Measurements from ENCODE around the gene HSPA4L. TPM values are rescaled to one million over a fixed set of nuclear protein-coding genes. Genes with fewer than 3 reads are reported as not detected.

HSPA4L gene
- total and polyA plus RNA-seq, 2 experiments from 2014 or later, result 3.5 to 4.2 TPM

GRCh38 chr4:127856196-127856812, 74.2 kb downstream of the HSPA4L start:
- H3K36me3 Mint-ChIP-seq (ENCODE audit: low read depth), result peaks cover 36% of the 10 kb centered on the region
- peaks cover 2% of the 10 kb centered on the region for H3K27me3 Mint-ChIP-seq (ENCODE audit: insufficient read depth, low read depth, poor library complexity)
- no peak overlapping the region for H3K4me3 Mint-ChIP-seq
- no peak overlapping the region for H3K4me2 ChIP-seq
- no peaks in the 10 kb centered on the region for H4K20me1 ChIP-seq (replicated peaks; ENCODE audit: insufficient read depth)
- no peak overlapping the region for H3K27ac ChIP-seq (ENCODE audit: low read depth)
- no peaks in the 10 kb centered on the region for H3F3A ChIP-seq (replicated peaks; ENCODE audit: low read depth)
- H3K9me3 Mint-ChIP-seq, result peaks cover 23% of the 10 kb centered on the region
- no peak overlapping the region for H3K4me3 ChIP-seq
- H3K27me3 ChIP-seq (ENCODE audit: insufficient read depth), result no peaks in the 10 kb centered on the region
- peaks cover 13% of the 10 kb centered on the region for H3K4me1 ChIP-seq (ENCODE audit: insufficient read depth)
- no peak overlapping the region; the same call in 1 of the 2 replicates for H3K27ac Mint-ChIP-seq
- H3K79me2 ChIP-seq (replicated peaks; ENCODE audit: insufficient read depth), result peaks cover 17% of the 10 kb centered on the region; the same call in 1 of the 2 replicates
- ATAC-seq, result no peak
- H3K36me3 ChIP-seq (ENCODE audit: insufficient read depth), result 0 out of 2 replicates have a peak, but pooled peaks cover 12% of the 10 kb centered on the region
- TF ChIP-seq, protein P1, sequence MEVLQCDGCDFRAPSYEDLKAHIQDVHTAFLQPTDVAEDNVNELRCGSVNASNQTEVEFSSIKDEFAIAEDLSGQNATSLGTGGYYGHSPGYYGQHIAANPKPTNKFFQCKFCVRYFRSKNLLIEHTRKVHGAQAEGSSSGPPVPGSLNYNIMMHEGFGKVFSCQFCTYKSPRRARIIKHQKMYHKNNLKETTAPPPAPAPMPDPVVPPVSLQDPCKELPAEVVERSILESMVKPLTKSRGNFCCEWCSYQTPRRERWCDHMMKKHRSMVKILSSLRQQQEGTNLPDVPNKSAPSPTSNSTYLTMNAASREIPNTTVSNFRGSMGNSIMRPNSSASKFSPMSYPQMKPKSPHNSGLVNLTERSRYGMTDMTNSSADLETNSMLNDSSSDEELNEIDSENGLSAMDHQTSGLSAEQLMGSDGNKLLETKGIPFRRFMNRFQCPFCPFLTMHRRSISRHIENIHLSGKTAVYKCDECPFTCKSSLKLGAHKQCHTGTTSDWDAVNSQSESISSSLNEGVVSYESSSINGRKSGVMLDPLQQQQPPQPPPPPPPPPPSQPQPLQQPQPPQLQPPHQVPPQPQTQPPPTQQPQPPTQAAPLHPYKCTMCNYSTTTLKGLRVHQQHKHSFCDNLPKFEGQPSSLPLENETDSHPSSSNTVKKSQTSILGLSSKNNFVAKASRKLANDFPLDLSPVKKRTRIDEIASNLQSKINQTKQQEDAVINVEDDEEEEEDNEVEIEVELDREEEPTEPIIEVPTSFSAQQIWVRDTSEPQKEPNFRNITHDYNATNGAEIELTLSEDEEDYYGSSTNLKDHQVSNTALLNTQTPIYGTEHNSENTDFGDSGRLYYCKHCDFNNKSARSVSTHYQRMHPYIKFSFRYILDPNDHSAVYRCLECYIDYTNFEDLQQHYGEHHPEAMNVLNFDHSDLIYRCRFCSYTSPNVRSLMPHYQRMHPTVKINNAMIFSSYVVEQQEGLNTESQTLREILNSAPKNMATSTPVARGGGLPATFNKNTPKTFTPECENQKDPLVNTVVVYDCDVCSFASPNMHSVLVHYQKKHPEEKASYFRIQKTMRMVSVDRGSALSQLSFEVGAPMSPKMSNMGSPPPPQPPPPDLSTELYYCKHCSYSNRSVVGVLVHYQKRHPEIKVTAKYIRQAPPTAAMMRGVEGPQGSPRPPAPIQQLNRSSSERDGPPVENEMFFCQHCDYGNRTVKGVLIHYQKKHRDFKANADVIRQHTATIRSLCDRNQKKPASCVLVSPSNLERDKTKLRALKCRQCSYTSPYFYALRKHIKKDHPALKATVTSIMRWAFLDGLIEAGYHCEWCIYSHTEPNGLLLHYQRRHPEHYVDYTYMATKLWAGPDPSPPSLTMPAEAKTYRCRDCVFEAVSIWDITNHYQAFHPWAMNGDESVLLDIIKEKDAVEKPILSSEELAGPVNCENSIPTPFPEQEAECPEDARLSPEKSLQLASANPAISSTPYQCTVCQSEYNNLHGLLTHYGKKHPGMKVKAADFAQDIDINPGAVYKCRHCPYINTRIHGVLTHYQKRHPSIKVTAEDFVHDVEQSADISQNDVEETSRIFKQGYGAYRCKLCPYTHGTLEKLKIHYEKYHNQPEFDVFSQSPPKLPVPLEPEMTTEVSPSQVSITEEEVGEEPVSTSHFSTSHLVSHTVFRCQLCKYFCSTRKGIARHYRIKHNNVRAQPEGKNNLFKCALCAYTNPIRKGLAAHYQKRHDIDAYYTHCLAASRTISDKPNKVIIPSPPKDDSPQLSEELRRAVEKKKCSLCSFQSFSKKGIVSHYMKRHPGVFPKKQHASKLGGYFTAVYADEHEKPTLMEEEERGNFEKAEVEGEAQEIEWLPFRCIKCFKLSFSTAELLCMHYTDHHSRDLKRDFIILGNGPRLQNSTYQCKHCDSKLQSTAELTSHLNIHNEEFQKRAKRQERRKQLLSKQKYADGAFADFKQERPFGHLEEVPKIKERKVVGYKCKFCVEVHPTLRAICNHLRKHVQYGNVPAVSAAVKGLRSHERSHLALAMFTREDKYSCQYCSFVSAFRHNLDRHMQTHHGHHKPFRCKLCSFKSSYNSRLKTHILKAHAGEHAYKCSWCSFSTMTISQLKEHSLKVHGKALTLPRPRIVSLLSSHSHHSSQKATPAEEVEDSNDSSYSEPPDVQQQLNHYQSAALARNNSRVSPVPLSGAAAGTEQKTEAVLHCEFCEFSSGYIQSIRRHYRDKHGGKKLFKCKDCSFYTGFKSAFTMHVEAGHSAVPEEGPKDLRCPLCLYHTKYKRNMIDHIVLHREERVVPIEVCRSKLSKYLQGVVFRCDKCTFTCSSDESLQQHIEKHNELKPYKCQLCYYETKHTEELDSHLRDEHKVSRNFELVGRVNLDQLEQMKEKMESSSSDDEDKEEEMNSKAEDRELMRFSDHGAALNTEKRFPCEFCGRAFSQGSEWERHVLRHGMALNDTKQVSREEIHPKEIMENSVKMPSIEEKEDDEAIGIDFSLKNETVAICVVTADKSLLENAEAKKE (CRISPR knock-in tag; IDR thresholded peaks at IDR 0.05), result no peak
- TF ChIP-seq POLR2AphosphoS5 (IDR thresholded peaks at IDR 0.05; ENCODE audit: low read depth) (no peak), EZH2phosphoT487 (IDR thresholded peaks at IDR 0.05; ENCODE audit: unreplicated experiment) (no peak), JUNB (IDR thresholded peaks at IDR 0.05; ENCODE audit: unreplicated experiment) (no peak), ZNF114 (CRISPR knock-in tag; IDR thresholded peaks at IDR 0.05) (no peak), NANOG (IDR thresholded peaks at IDR 0.05; ENCODE audit: borderline replicate concordance) (no peak), CREB1 (CRISPR knock-in tag; IDR thresholded peaks at IDR 0.05; ENCODE audit: low read depth) (no peak), ZNF331 (CRISPR knock-in tag; IDR thresholded peaks at IDR 0.05; ENCODE audit: low read depth) (no peak), CTCF (conservative IDR thresholded peaks at IDR 0.05; ENCODE audit: low read depth in 2 of 2) (no peak), STAT1 (IDR thresholded peaks at IDR 0.05; ENCODE audit: unreplicated experiment) (no peak), EZH2 (IDR thresholded peaks at IDR 0.05; ENCODE audit: low read depth, unreplicated experiment) (no peak)
- TF ChIP-seq, protein P2, sequence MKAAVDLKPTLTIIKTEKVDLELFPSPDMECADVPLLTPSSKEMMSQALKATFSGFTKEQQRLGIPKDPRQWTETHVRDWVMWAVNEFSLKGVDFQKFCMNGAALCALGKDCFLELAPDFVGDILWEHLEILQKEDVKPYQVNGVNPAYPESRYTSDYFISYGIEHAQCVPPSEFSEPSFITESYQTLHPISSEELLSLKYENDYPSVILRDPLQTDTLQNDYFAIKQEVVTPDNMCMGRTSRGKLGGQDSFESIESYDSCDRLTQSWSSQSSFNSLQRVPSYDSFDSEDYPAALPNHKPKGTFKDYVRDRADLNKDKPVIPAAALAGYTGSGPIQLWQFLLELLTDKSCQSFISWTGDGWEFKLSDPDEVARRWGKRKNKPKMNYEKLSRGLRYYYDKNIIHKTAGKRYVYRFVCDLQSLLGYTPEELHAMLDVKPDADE (IDR thresholded peaks at IDR 0.05), result no peak
- TF ChIP-seq, protein P3, sequence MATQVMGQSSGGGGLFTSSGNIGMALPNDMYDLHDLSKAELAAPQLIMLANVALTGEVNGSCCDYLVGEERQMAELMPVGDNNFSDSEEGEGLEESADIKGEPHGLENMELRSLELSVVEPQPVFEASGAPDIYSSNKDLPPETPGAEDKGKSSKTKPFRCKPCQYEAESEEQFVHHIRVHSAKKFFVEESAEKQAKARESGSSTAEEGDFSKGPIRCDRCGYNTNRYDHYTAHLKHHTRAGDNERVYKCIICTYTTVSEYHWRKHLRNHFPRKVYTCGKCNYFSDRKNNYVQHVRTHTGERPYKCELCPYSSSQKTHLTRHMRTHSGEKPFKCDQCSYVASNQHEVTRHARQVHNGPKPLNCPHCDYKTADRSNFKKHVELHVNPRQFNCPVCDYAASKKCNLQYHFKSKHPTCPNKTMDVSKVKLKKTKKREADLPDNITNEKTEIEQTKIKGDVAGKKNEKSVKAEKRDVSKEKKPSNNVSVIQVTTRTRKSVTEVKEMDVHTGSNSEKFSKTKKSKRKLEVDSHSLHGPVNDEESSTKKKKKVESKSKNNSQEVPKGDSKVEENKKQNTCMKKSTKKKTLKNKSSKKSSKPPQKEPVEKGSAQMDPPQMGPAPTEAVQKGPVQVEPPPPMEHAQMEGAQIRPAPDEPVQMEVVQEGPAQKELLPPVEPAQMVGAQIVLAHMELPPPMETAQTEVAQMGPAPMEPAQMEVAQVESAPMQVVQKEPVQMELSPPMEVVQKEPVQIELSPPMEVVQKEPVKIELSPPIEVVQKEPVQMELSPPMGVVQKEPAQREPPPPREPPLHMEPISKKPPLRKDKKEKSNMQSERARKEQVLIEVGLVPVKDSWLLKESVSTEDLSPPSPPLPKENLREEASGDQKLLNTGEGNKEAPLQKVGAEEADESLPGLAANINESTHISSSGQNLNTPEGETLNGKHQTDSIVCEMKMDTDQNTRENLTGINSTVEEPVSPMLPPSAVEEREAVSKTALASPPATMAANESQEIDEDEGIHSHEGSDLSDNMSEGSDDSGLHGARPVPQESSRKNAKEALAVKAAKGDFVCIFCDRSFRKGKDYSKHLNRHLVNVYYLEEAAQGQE (IDR thresholded peaks at IDR 0.05; ENCODE audit: unreplicated experiment), result no peak
- no peak for DNase-seq (ENCODE audit: low spot score)
- H2AFZ ChIP-seq, result no peak overlapping the region
- H3K9me2 ChIP-seq (ENCODE audit: insufficient read depth), result no peaks in the 10 kb centered on the region
- H3K4me1 Mint-ChIP-seq, result peaks cover 24% of the 10 kb centered on the region

Measured in GM23338 (cell line).